ENCODE results near the gene CMTM4. TPM values are rescaled to one million over a fixed set of nuclear protein-coding genes. Genes with fewer than 3 reads are reported as not detected.

CMTM4 gene
- polyA plus RNA-seq, 1 of the 3 experiments (the other 2 are of a cell fraction), result 21.7 TPM

DNA sequence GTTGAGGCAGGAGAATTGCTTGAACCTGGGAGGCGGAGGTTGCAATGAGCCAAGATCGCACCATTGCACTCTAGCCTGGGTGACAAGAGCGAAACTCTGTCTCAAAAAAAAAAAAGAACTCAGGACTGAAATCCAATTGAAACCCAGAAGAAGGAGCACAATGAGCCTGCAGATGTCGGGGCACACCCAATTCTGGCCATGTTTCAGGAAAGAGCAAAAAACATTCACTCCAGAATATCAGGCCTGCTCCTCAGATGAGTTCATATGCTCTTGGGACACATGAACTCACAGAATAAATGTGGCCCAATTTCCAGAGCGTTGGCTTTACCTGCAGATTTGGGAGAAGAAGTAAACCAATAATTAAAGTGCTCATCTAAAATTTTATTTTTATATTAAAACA lies 120.2 kb downstream of the CMTM4 start (continued):
- TF ChIP-seq, protein P1, sequence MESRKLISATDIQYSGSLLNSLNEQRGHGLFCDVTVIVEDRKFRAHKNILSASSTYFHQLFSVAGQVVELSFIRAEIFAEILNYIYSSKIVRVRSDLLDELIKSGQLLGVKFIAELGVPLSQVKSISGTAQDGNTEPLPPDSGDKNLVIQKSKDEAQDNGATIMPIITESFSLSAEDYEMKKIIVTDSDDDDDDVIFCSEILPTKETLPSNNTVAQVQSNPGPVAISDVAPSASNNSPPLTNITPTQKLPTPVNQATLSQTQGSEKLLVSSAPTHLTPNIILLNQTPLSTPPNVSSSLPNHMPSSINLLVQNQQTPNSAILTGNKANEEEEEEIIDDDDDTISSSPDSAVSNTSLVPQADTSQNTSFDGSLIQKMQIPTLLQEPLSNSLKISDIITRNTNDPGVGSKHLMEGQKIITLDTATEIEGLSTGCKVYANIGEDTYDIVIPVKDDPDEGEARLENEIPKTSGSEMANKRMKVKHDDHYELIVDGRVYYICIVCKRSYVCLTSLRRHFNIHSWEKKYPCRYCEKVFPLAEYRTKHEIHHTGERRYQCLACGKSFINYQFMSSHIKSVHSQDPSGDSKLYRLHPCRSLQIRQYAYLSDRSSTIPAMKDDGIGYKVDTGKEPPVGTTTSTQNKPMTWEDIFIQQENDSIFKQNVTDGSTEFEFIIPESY (IDR thresholded peaks at IDR 0.05; ENCODE audit: borderline replicate concordance, low read depth), result no peak
- TF ChIP-seq POLR2AphosphoS5 (IDR thresholded peaks at IDR 0.05; ENCODE audit: low read depth, low read length) (no peak), NRF1 (IDR thresholded peaks at IDR 0.05; ENCODE audit: low read depth, low read length) (no peak)
- TF ChIP-seq, protein P2, sequence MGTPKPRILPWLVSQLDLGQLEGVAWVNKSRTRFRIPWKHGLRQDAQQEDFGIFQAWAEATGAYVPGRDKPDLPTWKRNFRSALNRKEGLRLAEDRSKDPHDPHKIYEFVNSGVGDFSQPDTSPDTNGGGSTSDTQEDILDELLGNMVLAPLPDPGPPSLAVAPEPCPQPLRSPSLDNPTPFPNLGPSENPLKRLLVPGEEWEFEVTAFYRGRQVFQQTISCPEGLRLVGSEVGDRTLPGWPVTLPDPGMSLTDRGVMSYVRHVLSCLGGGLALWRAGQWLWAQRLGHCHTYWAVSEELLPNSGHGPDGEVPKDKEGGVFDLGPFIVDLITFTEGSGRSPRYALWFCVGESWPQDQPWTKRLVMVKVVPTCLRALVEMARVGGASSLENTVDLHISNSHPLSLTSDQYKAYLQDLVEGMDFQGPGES (IDR thresholded peaks at IDR 0.05; ENCODE audit: low read depth, low read length), result no peak

DNA sequence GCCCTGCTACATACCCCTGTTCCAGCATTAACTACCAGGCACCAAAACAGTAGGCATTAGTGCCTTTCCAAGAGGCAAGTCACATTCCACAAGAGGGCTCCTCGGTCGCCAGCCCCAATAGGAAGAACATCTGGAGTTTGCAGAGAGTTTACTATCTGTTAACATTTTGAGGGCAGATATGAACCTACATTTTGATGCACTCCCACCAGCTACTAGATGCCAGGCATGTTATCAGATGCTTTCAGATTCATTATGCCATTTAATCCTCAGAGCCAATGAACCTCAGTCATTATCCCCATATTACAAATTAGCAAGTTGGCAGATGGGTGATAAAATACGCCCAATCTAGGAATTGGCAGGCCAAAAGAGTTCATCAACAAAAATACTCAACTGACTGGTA lies 121.5 kb downstream of the CMTM4 start:
- POLR2A ChIA-PET, result no interaction called here
- Histone ChIP-seq H3F3A (replicated peaks; ENCODE audit: insufficient read depth) (peaks cover 6% of the 10 kb centered on the region), H3K4me2 (no peak overlapping the region), H3K4me1 (ENCODE audit: control insufficient read depth in 1 of 2, insufficient read depth in 2 of 2, low read depth in 1 of 2, low read length in 1 of 2) (peaks cover 0 to 2% of the 10 kb centered on the region in 2 experiments; a peak in 1 of 4 replicates), H3K27me3 (ENCODE audit: insufficient read depth) (no peaks in the 10 kb centered on the region), H4K20me1 (ENCODE audit: insufficient read depth) (0 out of 2 replicates have a peak, but pooled peaks cover under 1% of the 10 kb centered on the region), H3K9me3 (no peaks in the 10 kb centered on the region), H3K79me2 (ENCODE audit: insufficient read depth) (no peaks in the 10 kb centered on the region), H3K36me3 (replicated peaks in 1 of 2; ENCODE audit: control insufficient read depth in 1 of 2, insufficient read depth in 2 of 2, low read length in 1 of 2) (peaks cover 2 to 6% of the 10 kb centered on the region in 2 experiments), H3K4me3 (ENCODE audit: low read depth in 2 of 2, low read length in 1 of 2) (no peak overlapping the region), H2AFZ (ENCODE audit: low read depth) (no peak overlapping the region), H3K9me2 (no peaks in the 10 kb centered on the region), H3K27ac (ENCODE audit: low read depth in 2 of 2, low read length in 1 of 2) (no peak overlapping the region), H3K9ac (no peak overlapping the region)
- WGBS (ENCODE audit: low lambda C conversion rate), result 86% methylated on average over 3 of the region's 3 CpGs
- CTCF ChIA-PET, result interaction anchor here (1.5 kb wide), 1 partner anchor 168 kb away, joined by 4 read pairs; no protein-coding TSS in a partner anchor
- TF ChIP-seq, protein P3, sequence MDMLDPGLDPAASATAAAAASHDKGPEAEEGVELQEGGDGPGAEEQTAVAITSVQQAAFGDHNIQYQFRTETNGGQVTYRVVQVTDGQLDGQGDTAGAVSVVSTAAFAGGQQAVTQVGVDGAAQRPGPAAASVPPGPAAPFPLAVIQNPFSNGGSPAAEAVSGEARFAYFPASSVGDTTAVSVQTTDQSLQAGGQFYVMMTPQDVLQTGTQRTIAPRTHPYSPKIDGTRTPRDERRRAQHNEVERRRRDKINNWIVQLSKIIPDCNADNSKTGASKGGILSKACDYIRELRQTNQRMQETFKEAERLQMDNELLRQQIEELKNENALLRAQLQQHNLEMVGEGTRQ (IDR thresholded peaks at IDR 0.05; ENCODE audit: borderline replicate concordance, low read depth, low read length), result no peak
- TF ChIP-seq, protein P4, sequence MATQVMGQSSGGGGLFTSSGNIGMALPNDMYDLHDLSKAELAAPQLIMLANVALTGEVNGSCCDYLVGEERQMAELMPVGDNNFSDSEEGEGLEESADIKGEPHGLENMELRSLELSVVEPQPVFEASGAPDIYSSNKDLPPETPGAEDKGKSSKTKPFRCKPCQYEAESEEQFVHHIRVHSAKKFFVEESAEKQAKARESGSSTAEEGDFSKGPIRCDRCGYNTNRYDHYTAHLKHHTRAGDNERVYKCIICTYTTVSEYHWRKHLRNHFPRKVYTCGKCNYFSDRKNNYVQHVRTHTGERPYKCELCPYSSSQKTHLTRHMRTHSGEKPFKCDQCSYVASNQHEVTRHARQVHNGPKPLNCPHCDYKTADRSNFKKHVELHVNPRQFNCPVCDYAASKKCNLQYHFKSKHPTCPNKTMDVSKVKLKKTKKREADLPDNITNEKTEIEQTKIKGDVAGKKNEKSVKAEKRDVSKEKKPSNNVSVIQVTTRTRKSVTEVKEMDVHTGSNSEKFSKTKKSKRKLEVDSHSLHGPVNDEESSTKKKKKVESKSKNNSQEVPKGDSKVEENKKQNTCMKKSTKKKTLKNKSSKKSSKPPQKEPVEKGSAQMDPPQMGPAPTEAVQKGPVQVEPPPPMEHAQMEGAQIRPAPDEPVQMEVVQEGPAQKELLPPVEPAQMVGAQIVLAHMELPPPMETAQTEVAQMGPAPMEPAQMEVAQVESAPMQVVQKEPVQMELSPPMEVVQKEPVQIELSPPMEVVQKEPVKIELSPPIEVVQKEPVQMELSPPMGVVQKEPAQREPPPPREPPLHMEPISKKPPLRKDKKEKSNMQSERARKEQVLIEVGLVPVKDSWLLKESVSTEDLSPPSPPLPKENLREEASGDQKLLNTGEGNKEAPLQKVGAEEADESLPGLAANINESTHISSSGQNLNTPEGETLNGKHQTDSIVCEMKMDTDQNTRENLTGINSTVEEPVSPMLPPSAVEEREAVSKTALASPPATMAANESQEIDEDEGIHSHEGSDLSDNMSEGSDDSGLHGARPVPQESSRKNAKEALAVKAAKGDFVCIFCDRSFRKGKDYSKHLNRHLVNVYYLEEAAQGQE (IDR thresholded peaks at IDR 0.05; ENCODE audit: low read depth, low read length), result no peak
- TF ChIP-seq SMC3 (IDR thresholded peaks at IDR 0.05; ENCODE audit: low read depth, low read length) (no peak), EZH2phosphoT487 (IDR thresholded peaks at IDR 0.05; ENCODE audit: borderline replicate concordance, low read depth) (no peak), NFIC (IDR thresholded peaks at IDR 0.05; ENCODE audit: borderline replicate concordance) (no peak), MXI1 (IDR thresholded peaks at IDR 0.05; ENCODE audit: low read depth, low read length) (no peak), RFX5 (IDR thresholded peaks at IDR 0.05; ENCODE audit: low read length) (no peak)
- TF ChIP-seq, protein P5, sequence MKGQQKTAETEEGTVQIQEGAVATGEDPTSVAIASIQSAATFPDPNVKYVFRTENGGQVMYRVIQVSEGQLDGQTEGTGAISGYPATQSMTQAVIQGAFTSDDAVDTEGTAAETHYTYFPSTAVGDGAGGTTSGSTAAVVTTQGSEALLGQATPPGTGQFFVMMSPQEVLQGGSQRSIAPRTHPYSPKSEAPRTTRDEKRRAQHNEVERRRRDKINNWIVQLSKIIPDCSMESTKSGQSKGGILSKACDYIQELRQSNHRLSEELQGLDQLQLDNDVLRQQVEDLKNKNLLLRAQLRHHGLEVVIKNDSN (IDR thresholded peaks at IDR 0.05; ENCODE audit: borderline replicate concordance, low read depth), result no peak
- no peak for DNase-seq
